ENCODE data around the gene CD177.
"Not testable (repeated sequence)": the region's sequence is repeated elsewhere in the genome, so short reads cannot be mapped to it uniquely, and the experiment has no call there.

- not testable (repeated sequence) for TF ChIP-seq MAX (IDR thresholded peaks at IDR 0.05; ENCODE audit: low read depth); RCOR1 (IDR thresholded peaks at IDR 0.05; ENCODE audit: low read length); USF1 (IDR thresholded peaks at IDR 0.05; ENCODE audit: borderline replicate concordance, low read depth); CTCF (IDR thresholded peaks at IDR 0.05); TAF1 (IDR thresholded peaks at IDR 0.05; ENCODE audit: borderline replicate concordance, low read depth, low read length); POLR2AphosphoS5 (IDR thresholded peaks at IDR 0.05; ENCODE audit: low read depth, low read length)
These were observed 29.8 kb downstream of the CD177 start for GRCh38 chr19:43383254-43383653.
